ACC112 (cell line): ENCODE data around the gene MYH15.

Experiments used
- H2AFZ ChIP-seq: fragments of 200-600 bp; sonication (generic); one replicate; pipeline ENCODE4 v1.6.0; 2017; ENCODE audit warnings: antibody characterized with exemption, low read length; ENCODE audit not compliant: unreplicated experiment
- H3K27ac ChIP-seq: fragments of 200-600 bp; sonication (generic); 2 replicates; pipeline ENCODE4 v1.5.1; 2014; ENCODE audit warnings: low read depth, mild to moderate bottlenecking, antibody characterized with exemption, low read length, moderate library complexity
- H3K27me3 ChIP-seq: fragments of 200-600 bp; sonication (generic); 2 replicates; pipeline ENCODE4 v1.6.1; 2014; ENCODE audit warnings: mild to moderate bottlenecking, antibody characterized with exemption, low read length, moderate library complexity, mixed read lengths; ENCODE audit not compliant: insufficient read depth
- H3K36me3 ChIP-seq: fragments of 200-600 bp; sonication (generic); 2 replicates; pipeline ENCODE4 v1.6.1; 2016; ENCODE audit warnings: mild to moderate bottlenecking, antibody characterized with exemption, low read length, moderate library complexity, mixed read lengths; ENCODE audit not compliant: insufficient read depth
- H3K4me1 ChIP-seq: fragments of 200-600 bp; sonication (generic); one replicate; pipeline ENCODE4 v1.6.1; 2016; ENCODE audit warnings: low read length, mixed read lengths; ENCODE audit not compliant: insufficient read depth, unreplicated experiment, control insufficient read depth
- H3K4me3 ChIP-seq: fragments of 200-600 bp; sonication (generic); 2 replicates; pipeline ENCODE4 v1.5.1; 2014; ENCODE audit warnings: mild to moderate bottlenecking, low read depth, low read length
- H3K79me2 ChIP-seq: fragments of 200-600 bp; sonication (generic); one replicate; pipeline ENCODE4 v1.6.0; 2016; ENCODE audit warnings: low read length; ENCODE audit not compliant: control insufficient read depth, unreplicated experiment, insufficient read depth

MYH15 gene

DNA sequence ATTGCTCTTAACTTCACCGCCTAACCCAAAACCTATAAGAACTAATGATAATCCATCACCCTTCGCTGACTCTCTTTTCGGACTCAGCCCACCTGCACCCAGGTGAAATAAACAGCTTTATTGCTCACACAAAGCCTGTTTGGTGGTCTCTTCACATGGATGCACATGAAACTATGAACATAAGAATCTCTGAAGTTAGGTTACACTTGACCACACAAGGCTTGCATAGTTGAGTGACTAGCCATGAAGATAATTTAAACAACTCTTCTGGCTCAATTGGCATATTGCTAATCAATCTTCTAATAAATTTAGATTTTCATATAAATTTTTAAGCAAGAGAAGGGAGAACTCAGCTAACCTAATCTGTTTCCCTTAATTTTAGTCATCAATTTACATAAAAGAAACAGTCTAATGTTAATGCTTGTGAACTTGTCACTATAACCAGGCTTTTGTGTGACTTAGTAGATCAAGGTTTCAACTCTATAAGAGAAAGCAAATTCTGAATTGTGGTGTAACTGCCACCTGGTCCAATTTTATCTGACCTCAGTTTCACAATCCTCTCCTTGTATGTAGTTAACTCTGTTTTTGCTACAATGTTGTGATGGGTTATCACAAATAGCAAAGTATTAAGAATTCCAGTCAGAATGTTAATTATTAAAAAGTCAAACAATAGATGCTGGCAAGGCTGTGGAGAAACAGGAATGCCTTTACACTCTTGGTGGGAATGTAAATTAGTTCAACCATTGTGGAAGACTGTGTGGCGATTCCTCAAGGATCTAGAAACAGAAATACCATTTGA lies 132.0 kb downstream of the MYH15 start:
- H3K27ac ChIP-seq, result no peak overlapping the region
- H2AFZ ChIP-seq, result no peak overlapping the region
- no peaks in the 10 kb centered on the region for H3K79me2 ChIP-seq
- no peaks in the 10 kb centered on the region for H3K36me3 ChIP-seq
- no peaks in the 10 kb centered on the region for H3K4me1 ChIP-seq
- no peak overlapping the region for H3K4me3 ChIP-seq
- no peaks in the 10 kb centered on the region for H3K27me3 ChIP-seq

- H3K4me1 ChIP-seq, result no peaks in the 10 kb centered on the region
- no peaks in the 10 kb centered on the region for H3K79me2 ChIP-seq
- H3K27me3 ChIP-seq, result no peaks in the 10 kb centered on the region
- H3K36me3 ChIP-seq, result no peaks in the 10 kb centered on the region
- H3K27ac ChIP-seq, result no peak overlapping the region
- H2AFZ ChIP-seq, result no peak overlapping the region
- no peak overlapping the region for H3K4me3 ChIP-seq
Measured at GRCh38 chr3:108377384-108377783, 133.0 kb downstream of the MYH15 start.

- H3K4me3 ChIP-seq, result no peak overlapping the region
- no peak overlapping the region for H3K27ac ChIP-seq
- no peak overlapping the region for H2AFZ ChIP-seq
- no peaks in the 10 kb centered on the region for H3K79me2 ChIP-seq
- no peaks in the 10 kb centered on the region for H3K27me3 ChIP-seq
- H3K4me1 ChIP-seq, result no peaks in the 10 kb centered on the region
- H3K36me3 ChIP-seq, result no peaks in the 10 kb centered on the region
Measured at GRCh38 chr3:108376026-108376425, 134.4 kb downstream of the MYH15 start.

DNA sequence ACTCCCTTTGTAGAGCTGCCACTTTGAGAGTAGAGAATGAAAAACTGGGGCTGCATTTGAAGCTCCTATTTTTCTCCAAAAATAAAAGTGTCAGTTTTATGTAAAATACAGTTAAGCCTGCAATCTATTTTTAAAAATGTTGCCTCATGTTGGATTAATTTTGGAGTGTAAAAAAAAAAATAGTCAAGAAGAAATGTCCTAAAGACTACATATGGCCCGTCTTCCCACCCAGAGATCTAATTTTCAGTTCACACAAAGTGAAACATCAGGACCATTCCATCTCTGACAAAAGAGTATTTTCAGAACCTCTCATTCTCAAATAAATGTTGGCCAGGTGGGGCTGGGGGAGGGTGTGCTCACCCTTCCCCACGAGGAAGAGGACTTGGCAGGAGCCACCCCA lies 151.4 kb downstream of the MYH15 start:
- no peaks in the 10 kb centered on the region for H3K79me2 ChIP-seq
- no peak overlapping the region for H3K27ac ChIP-seq
- no peaks in the 10 kb centered on the region for H3K36me3 ChIP-seq
- H2AFZ ChIP-seq, result no peak overlapping the region
- H3K4me1 ChIP-seq, result no peaks in the 10 kb centered on the region
- H3K4me3 ChIP-seq, result no peak overlapping the region
- peaks cover 50% of the 10 kb centered on the region for H3K27me3 ChIP-seq

- Histone ChIP-seq H3K79me2 (no peaks in the 10 kb centered on the region), H3K27me3 (peaks cover 35% of the 10 kb centered on the region), H3K4me1 (no peaks in the 10 kb centered on the region), H3K36me3 (no peaks in the 10 kb centered on the region), H3K27ac (no peak overlapping the region), H2AFZ (no peak overlapping the region), H3K4me3 (no peak overlapping the region)
Measured at GRCh38 chr3:108357042-108357441, 153.4 kb downstream of the MYH15 start.

- no peak overlapping the region for H3K27ac ChIP-seq
- peaks cover 15% of the 10 kb centered on the region for H3K27me3 ChIP-seq
Measured at GRCh38 chr3:108354562-108354961, 155.8 kb downstream of the MYH15 start.

DNA sequence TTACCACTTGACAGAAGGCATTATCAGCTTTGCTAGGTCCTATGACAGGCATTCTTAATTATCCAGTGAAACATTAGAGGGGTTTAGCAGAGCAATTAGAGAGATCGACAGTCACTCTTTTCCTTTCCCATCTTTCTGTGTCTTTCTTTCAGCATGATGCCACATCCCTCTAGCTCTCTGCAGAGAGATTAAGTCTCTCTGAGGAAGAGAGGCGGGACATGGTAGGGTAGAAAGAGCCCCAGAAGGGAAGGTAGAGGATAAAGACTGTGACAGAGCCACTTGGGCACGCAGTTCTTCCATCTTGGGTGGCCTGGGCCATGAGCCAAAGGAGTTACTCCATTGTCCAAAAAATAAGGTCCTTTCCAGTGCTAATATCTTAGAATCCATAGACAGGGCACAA lies 158.2 kb downstream of the MYH15 start:
- no peaks in the 10 kb centered on the region for H3K79me2 ChIP-seq
- H3K4me3 ChIP-seq, result no peak overlapping the region
- no peak overlapping the region for H2AFZ ChIP-seq
- H3K27ac ChIP-seq, result no peak overlapping the region
- H3K36me3 ChIP-seq, result no peaks in the 10 kb centered on the region
- peaks cover 4% of the 10 kb centered on the region; the same call in 1 of the 2 replicates for H3K27me3 ChIP-seq
- H3K4me1 ChIP-seq, result no peaks in the 10 kb centered on the region

More at GRCh38 chr3:108354562-108354961, 155.8 kb downstream of the MYH15 start:
- no peak overlapping the region for H2AFZ ChIP-seq
- no peaks in the 10 kb centered on the region for H3K4me1 ChIP-seq
- H3K79me2 ChIP-seq, result no peaks in the 10 kb centered on the region
- H3K36me3 ChIP-seq, result no peaks in the 10 kb centered on the region
- H3K4me3 ChIP-seq, result no peak overlapping the region

GRCh38 chr3:108346301-108347227 lies 163.8 kb downstream of the MYH15 start:
- H3K79me2 ChIP-seq, result no peaks in the 10 kb centered on the region
- H3K36me3 ChIP-seq, result no peaks in the 10 kb centered on the region
- no peak overlapping the region for H3K4me3 ChIP-seq
- peaks cover 8% of the 10 kb centered on the region for H3K4me1 ChIP-seq
- no peak overlapping the region for H3K27ac ChIP-seq
- H3K27me3 ChIP-seq, result peaks cover 4% of the 10 kb centered on the region; the same call in 1 of the 2 replicates
- H2AFZ ChIP-seq, result no peak overlapping the region

- no peak overlapping the region for H3K4me3 ChIP-seq
- no peaks in the 10 kb centered on the region for H3K79me2 ChIP-seq
- no peak overlapping the region for H3K27ac ChIP-seq
- H3K27me3 ChIP-seq, result peaks cover 4% of the 10 kb centered on the region; the same call in 1 of the 2 replicates
- H3K4me1 ChIP-seq, result peaks cover 8% of the 10 kb centered on the region
- no peaks in the 10 kb centered on the region for H3K36me3 ChIP-seq
- no peak overlapping the region for H2AFZ ChIP-seq
Measured at GRCh38 chr3:108345492-108346205, 164.7 kb downstream of the MYH15 start.

GRCh38 chr3:108343491-108343890 lies 166.9 kb downstream of the MYH15 start:
- no peak overlapping the region for H3K4me3 ChIP-seq
- no peaks in the 10 kb centered on the region for H3K36me3 ChIP-seq
- H3K27me3 ChIP-seq, result peaks cover 4% of the 10 kb centered on the region; the same call in 1 of the 2 replicates
- peaks cover 8% of the 10 kb centered on the region for H3K4me1 ChIP-seq
- H3K27ac ChIP-seq, result no peak overlapping the region
- H3K79me2 ChIP-seq, result no peaks in the 10 kb centered on the region
- H2AFZ ChIP-seq, result no peak overlapping the region
